Left ventricle myocardium inferior (tissue), 1 donor: ENCODE results near the gene GDPD4. TPM values are rescaled to one million over a fixed set of nuclear protein-coding genes. Genes with fewer than 3 reads are reported as not detected.

Source experiments
- DNase-seq: peaks from one replicate; pipeline ENCODE4 v3.0.0-alpha.2; 2020
- H3K27ac ChIP-seq: fragments of 200-600 bp; replicated peaks from 2 replicates; pipeline ENCODE4 v1.8.0; 2021
- H3K27me3 ChIP-seq: fragments of 200-600 bp; 2 replicates; pipeline ENCODE4 v1.8.0; 2021; ENCODE audit warnings: low read depth
- H3K36me3 ChIP-seq: fragments of 200-600 bp; 2 replicates; pipeline ENCODE4 v1.8.0; 2021
- H3K4me1 ChIP-seq: fragments of 200-600 bp; 2 replicates; pipeline ENCODE4 v1.8.0; 2021
- H3K4me3 ChIP-seq: fragments of 200-600 bp; 2 replicates; pipeline ENCODE4 v1.8.0; 2021; ENCODE audit warnings: mild to moderate bottlenecking, moderate library complexity
- H3K9me3 ChIP-seq: fragments of 200-600 bp; replicated peaks from 2 replicates; pipeline ENCODE4 v1.8.0; 2021
- CTCF ChIP-seq: fragments of 200-600 bp; IDR thresholded peaks from 2 replicates; pipeline ENCODE4 v1.8.0; 2021; ENCODE audit warnings: antibody characterized with exemption, mild to moderate bottlenecking, borderline replicate concordance
- intact Hi-C: fragments of 100-400 bp; cut with micrococcal nuclease; formaldehyde crosslinking; loops from one replicate; pipeline ENCODE4 v1.11.0; 2022
- total RNA-seq: library from RNA; stranded (reverse); fragmentation: NEBNext Ultra II Directional; extraction: Animal tissue kit (Norgen Biotek cat#: 25700); gene quantifications from one replicate; pipeline ENCODE4 v1.2.1, GENCODE V29; 2021
- donor health status: DM: no; HTN: yes; CAD: no; lungs with severe emphysema.

The GDPD4 gene
- total RNA-seq, 1 donor from 2014 or later, result not detected

- H3K9me3 ChIP-seq, result no peaks in the 10 kb centered on the region
- no peak overlapping the region for H3K27ac ChIP-seq
- no peaks in the 10 kb centered on the region for H3K27me3 ChIP-seq
- DNase-seq, result no peak
- no peak for TF ChIP-seq CTCF
- H3K4me1 ChIP-seq, result no peaks in the 10 kb centered on the region
- H3K36me3 ChIP-seq, result peaks cover 3% of the 10 kb centered on the region
- no peak overlapping the region for H3K4me3 ChIP-seq
- intact Hi-C loops, result no loop called here
Observed at GRCh38 chr11:77209663-77210062, 91.8 kb downstream of the GDPD4 start.

GRCh38 chr11:77208535-77208934 is 93.0 kb downstream of the GDPD4 start:
- H3K27me3 ChIP-seq, result no peaks in the 10 kb centered on the region
- no peak overlapping the region for H3K4me3 ChIP-seq
- H3K4me1 ChIP-seq, result no peaks in the 10 kb centered on the region
- no peaks in the 10 kb centered on the region for H3K9me3 ChIP-seq
- TF ChIP-seq CTCF, result no peak
- no peak for DNase-seq
- intact Hi-C loops, result no loop called here
- no peaks in the 10 kb centered on the region for H3K36me3 ChIP-seq
- H3K27ac ChIP-seq, result no peak overlapping the region

- no peaks in the 10 kb centered on the region for H3K27me3 ChIP-seq
- H3K4me3 ChIP-seq, result no peak overlapping the region
- no peak for TF ChIP-seq CTCF
- no peaks in the 10 kb centered on the region for H3K36me3 ChIP-seq
- intact Hi-C loops, result no loop called here
- no peaks in the 10 kb centered on the region for H3K9me3 ChIP-seq
- H3K27ac ChIP-seq, result no peak overlapping the region
- H3K4me1 ChIP-seq, result no peaks in the 10 kb centered on the region
- no peak for DNase-seq
Observed at GRCh38 chr11:77207618-77208313, 93.7 kb downstream of the GDPD4 start.

GRCh38 chr11:77207019-77207485 is 94.4 kb downstream of the GDPD4 start:
- no peaks in the 10 kb centered on the region for H3K9me3 ChIP-seq
- no peaks in the 10 kb centered on the region for H3K36me3 ChIP-seq
- no peak overlapping the region for H3K4me3 ChIP-seq
- no peak overlapping the region for H3K27ac ChIP-seq
- no peak for TF ChIP-seq CTCF
- H3K4me1 ChIP-seq, result no peaks in the 10 kb centered on the region
- DNase-seq, result no peak
- intact Hi-C loops, result no loop called here
- no peaks in the 10 kb centered on the region for H3K27me3 ChIP-seq

GRCh38 chr11:77206264-77207018 is 95.0 kb downstream of the GDPD4 start:
- no peaks in the 10 kb centered on the region for H3K27me3 ChIP-seq
- intact Hi-C loops, result no loop called here

More at GRCh38 chr11:77206264-77207018, 95.0 kb downstream of the GDPD4 start:
- Histone ChIP-seq H3K27ac (no peak overlapping the region), H3K4me3 (no peak overlapping the region), H3K4me1 (no peaks in the 10 kb centered on the region), H3K36me3 (no peaks in the 10 kb centered on the region), H3K9me3 (no peaks in the 10 kb centered on the region)
- no peak for DNase-seq
- TF ChIP-seq CTCF, result no peak
